K562 (cell line): ENCODE measurements around the gene RPL22L1. TPM values are rescaled to one million over a fixed set of nuclear protein-coding genes. Genes with fewer than 3 reads are reported as not detected.

ENCODE experiments used
- ILF3 ChIP-seq: fragments of 450-650 bp; IDR thresholded peaks from 2 replicates; pipeline ENCODE4 v1.6.1; 2018; ENCODE audit warnings: antibody characterized with exemption, mild to moderate bottlenecking, moderate library complexity, borderline replicate concordance
- ZNF318 ChIP-seq, 2 experiments: fragments of 450-650 bp; IDR thresholded peaks; 2 replicates each; pipeline ENCODE4 v1.6.1; 2016; ENCODE audit warnings: mild to moderate bottlenecking in 2 of 2, borderline replicate concordance in 1 of 2, low read depth in 1 of 2, moderate library complexity in 1 of 2
- polyA plus RNA-seq, 8 experiments: library from polyadenylated mRNA; depleted of rRNA in 4 of 8; stranded (reverse) in 5 of 8; unstranded in 3 of 8; fragments of >200 nt; fragmentation: Nextera tagmentation in 2 of 8; fragmentation: Illumina TruSeq in 1 of 8; extraction: Ambion mirVana in 2 of 8; extraction: Trizol in 1 of 8; gene quantifications; 2 replicates each; pipeline versions ENCODE4 v1.2.1 to v1.2.3, GENCODE V29; 2011 to 2014; ENCODE audit warnings: inconsistent platforms in 1 of 8, missing spikeins in 1 of 8
- total RNA-seq, 7 experiments: library from RNA; depleted of rRNA in 6 of 7; stranded (reverse); fragments of >200 nt in 6 of 7; fragmentation: Illumina TruSeq in 2 of 7; extraction: Trizol in 2 of 7; gene quantifications; 2 replicates each; pipeline versions ENCODE4 v1.2.1 to v1.2.3, GENCODE V29; 2011 to 2021; ENCODE audit warnings: low replicate concordance in 1 of 7

RPL22L1 gene
- total and polyA plus RNA-seq, 9 of the 15 experiments (the other 6 are each of a cell fraction or from before 2014, with no cell fraction given) = 53.9 to 198 (median 108) TPM

- TF ChIP-seq ZNF318 (IDR thresholded peaks at IDR 0.05; ENCODE audit: borderline replicate concordance in 1 of 2, low read depth in 1 of 2) = 0 out of 4 replicates have a peak, but pooled peaks of 1 of the 2 experiments have one; percentile 50
- peak; percentile 73; the same call in 1 of the 2 replicates for TF ChIP-seq ILF3
Observed at GRCh38 chr3:170869239-170869590, 780 bp downstream of the RPL22L1 start (continued).
